Prostate gland (tissue), 2 donors: Measurements from ENCODE around the gene TIMP2. TPM values are rescaled to one million over a fixed set of nuclear protein-coding genes. Genes with fewer than 3 reads are reported as not detected.

ENCODE experiments used
- DNase-seq: peaks from one replicate; pipeline ENCODE4 v3.0.0-alpha.2; 2019; ENCODE audit warnings: low spot score
- H3K27ac ChIP-seq, 2 donors: fragments of 200-600 bp; sonication (generic); 2 replicates each; pipeline ENCODE4 v1.5.1; 2017 to 2019
- H3K27me3 ChIP-seq: fragments of 200-600 bp; sonication (generic); replicated peaks from 2 replicates; pipeline ENCODE4 v1.5.1; 2019; ENCODE audit not compliant: insufficient read depth
- H3K36me3 ChIP-seq, 2 donors: fragments of 200-600 bp; sonication (generic); 1 replicate in 1 of 2; 2 replicates in 1 of 2; pipeline versions ENCODE4 v1.5.1 to v1.8.1; 2017 to 2019
- H3K4me1 ChIP-seq: fragments of 200-600 bp; sonication (generic); replicated peaks from 2 replicates; pipeline ENCODE4 v1.5.1; 2019
- H3K4me3 ChIP-seq, 2 donors: fragments of 200-600 bp; sonication (generic); 2 replicates each; pipeline ENCODE4 v1.5.1; 2017 to 2019
- H3K9me3 ChIP-seq: fragments of 200-600 bp; sonication (generic); 2 replicates; pipeline ENCODE4 v1.5.1; 2017
- CTCF ChIP-seq, 4 experiments: fragments of 200-600 bp in 2 of 4; fragments of 450-650 bp in 2 of 4; sonication (generic) in 2 of 4; IDR thresholded peaks; 1 replicate in 3 of 4; 2 replicates in 1 of 4; pipeline ENCODE4 v1.5.1; 2016 to 2019; ENCODE audit warnings: antibody characterized with exemption in 4 of 4, mild to moderate bottlenecking in 2 of 4, moderate library complexity in 2 of 4
- POLR2A ChIP-seq: fragments of 450-650 bp; IDR thresholded peaks from one replicate; pipeline ENCODE4 v1.6.1; 2016; ENCODE audit warnings: antibody characterized with exemption, mild to moderate bottlenecking
- POLR2AphosphoS5 ChIP-seq: sonication (generic); formaldehyde crosslinking; IDR thresholded peaks from one replicate; pipeline ENCODE4 v1.6.1; 2017; ENCODE audit warnings: antibody characterized with exemption
- WGBS: methylation state at CpG from one replicate; pipeline ENCODE4 v1.1.5; 2018; 5-methylcytosine and 5-hydroxymethylcytosine counted together
- intact Hi-C: fragments of 100-400 bp; cut with DNase I; formaldehyde crosslinking; loops from one replicate; pipeline ENCODE4 v1.14.2; 2022
- total RNA-seq, 2 donors: library from RNA; depleted of rRNA; stranded (reverse); fragments of >200 nt; gene quantifications; one replicate each; pipeline ENCODE4 v1.1.0, GENCODE V29; 2016

The TIMP2 gene
- total RNA-seq, 2 donors from 2014 or later, result 54.5 to 500 TPM

- Histone ChIP-seq H3K4me3 (peak overlapping the region; percentile 49 to 58), H3K4me1 (peaks cover 6% of the 10 kb centered on the region), H3K27ac (peak overlapping the region; percentile 88 to 90), H3K36me3 (no peaks in the 10 kb centered on the region), H3K27me3 (no peaks in the 10 kb centered on the region), H3K9me3 (no peaks in the 10 kb centered on the region)
- WGBS, result 35% methylated on average over 18 of the region's 33 CpGs
- TF ChIP-seq CTCF (IDR thresholded peaks at IDR 0.05) (no peak), POLR2AphosphoS5 (peak; percentile 14)
- intact Hi-C loops, result no loop called here
- no peak for DNase-seq
These were observed 722 bp upstream of the TIMP2 start for GRCh38 chr17:78925662-78926555.

DNA sequence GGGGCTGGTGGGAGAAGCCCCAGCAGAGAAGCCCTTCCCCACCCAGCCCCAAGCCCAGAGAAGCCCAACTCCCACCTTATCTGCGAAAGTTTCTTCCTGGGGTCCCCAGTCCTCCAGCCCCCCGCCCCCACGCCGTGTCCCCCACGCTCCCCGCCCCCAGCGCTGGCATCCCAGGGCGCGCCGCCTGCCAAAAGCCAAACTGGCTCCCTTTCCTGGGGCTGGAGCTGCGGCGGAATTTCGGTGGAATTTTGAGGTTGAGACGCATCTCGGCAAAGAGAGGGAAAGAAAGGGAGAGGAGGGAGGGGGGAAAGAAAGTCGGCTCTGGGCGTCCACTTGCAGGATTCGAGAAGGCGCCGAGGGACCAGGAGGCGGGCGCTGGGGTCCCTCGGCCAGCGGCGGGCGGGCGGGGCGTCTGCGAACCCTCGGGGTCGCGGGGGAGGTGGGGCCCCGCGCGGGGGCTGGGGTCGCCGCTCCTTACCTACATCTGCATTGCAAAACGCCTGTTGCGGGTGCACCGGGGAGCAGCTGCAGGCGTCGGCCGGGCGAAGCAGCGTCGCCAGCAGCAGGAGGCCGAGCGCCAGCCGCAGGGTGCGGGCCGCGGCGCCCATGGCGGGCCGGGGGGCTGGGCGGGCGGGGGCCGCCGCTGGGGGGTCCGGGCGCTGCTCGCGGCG is 571 bp downstream of the TIMP2 start:
- intact Hi-C loops, result loop anchor here (5.0 kb wide), 1 partner anchor 42 kb away; no protein-coding TSS in a partner anchor
- no peaks in the 10 kb centered on the region for H3K9me3 ChIP-seq
- TF ChIP-seq CTCF (IDR thresholded peaks at IDR 0.05), result no peak
- TF ChIP-seq POLR2A, result no peak
- TF ChIP-seq POLR2AphosphoS5, result no peak
- H3K27ac ChIP-seq, result peak overlapping the region; percentile 88 to 90
- no peak for DNase-seq
- H3K27me3 ChIP-seq, result no peaks in the 10 kb centered on the region
- under 1% methylated on average over 34 of the region's 64 CpGs for WGBS
- peak overlapping the region; percentile 49 to 58 for H3K4me3 ChIP-seq
- no peaks in the 10 kb centered on the region for H3K36me3 ChIP-seq
- H3K4me1 ChIP-seq, result peaks cover 6% of the 10 kb centered on the region

DNA sequence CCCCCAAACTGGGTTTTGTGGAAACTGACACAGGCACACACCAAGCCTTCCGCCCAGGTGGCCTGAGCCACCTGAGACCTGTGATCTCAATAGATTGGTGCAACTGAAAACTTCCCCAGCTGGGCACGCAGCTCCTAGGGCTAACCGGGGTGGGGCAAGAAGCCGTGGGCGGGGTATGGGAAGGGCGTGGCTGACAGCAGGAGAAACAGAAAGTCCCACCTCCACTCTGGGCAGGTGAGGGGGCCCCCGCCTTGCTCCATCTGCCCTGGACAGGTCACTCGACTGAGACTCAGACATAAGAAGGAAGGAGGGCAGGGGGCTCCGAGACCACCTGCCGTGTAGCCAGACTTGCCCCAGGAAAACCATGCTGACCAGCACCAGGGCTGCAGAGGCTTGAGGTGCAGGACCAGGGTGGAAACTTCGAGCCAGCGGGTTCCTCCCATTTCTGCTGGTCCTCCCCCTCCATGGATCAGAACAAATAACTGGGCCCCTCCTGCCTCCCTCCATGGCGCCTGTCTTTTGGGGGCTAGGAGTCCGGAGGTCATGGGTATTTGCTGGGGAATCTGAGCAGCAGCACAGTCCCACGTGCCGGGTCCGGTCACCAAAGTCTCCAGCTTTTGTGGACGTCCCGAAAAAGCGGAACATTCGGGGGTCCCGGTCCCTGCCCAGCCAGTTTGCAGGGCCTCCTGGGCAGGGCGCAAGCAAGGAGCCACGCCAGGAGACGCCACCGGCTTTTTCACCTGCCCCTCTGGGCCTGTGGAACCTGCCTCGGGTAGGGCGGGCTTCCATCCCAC is 1.3 kb downstream of the TIMP2 start:
- TF ChIP-seq POLR2AphosphoS5, result peak; percentile 60
- peak; percentile 42 for TF ChIP-seq POLR2A
- no peak for TF ChIP-seq CTCF (IDR thresholded peaks at IDR 0.05)
- H3K27ac ChIP-seq, result peak overlapping the region; percentile 88 to 90
- intact Hi-C loops, result loop anchor here (5.0 kb wide), 1 partner anchor 42 kb away; no protein-coding TSS in a partner anchor
- H3K4me3 ChIP-seq, result peak overlapping the region; percentile 49 to 58
- H3K27me3 ChIP-seq, result no peaks in the 10 kb centered on the region
- DNase-seq, result peak; percentile 75
- peaks cover 6% of the 10 kb centered on the region for H3K4me1 ChIP-seq
- H3K9me3 ChIP-seq, result no peaks in the 10 kb centered on the region
- WGBS, result 3% methylated on average over 26 of the region's 28 CpGs
- H3K36me3 ChIP-seq, result no peaks in the 10 kb centered on the region

DNA sequence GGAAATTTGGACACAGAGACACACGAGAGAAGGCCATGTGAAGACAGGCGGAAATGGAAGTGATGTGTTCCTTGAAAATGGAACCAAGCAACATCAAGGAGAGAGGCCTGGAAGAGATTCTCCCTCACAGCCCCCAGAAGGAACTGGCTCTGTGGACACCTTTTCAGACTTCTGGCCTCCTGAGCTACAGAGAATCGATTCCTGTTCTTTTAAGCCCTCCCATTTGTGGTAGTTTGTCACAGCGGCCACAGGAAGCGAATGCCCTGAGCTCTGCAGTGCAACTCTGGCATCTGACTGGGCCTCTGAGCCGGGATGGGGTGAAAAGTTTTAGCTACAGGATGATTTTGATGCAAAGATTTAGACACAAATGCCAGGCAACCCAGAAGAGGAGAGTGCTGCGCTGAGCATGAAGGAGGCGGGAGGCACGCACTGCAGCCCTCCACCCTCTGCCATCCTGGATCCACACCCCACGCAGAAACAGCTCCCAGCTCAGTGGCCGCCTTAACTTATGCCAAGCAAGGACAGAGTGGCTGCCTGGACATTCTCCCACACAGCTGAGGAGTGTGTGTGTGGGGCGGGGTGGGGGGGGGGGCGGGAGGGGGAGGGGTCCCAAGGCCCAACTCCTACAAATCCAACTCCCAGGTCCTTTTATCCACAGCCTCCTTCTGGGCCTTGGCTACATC is 2.2 kb downstream of the TIMP2 start:
- peak overlapping the region in 1 of 2 donors; percentile 58 for H3K4me3 ChIP-seq
- DNase-seq, result no peak
- intact Hi-C loops, result loop anchor here (5.0 kb wide), 1 partner anchor 41 kb away; no protein-coding TSS in a partner anchor
- no peaks in the 10 kb centered on the region for H3K27me3 ChIP-seq
- peak overlapping the region; percentile 88 to 90 for H3K27ac ChIP-seq
- no peaks in the 10 kb centered on the region for H3K9me3 ChIP-seq
- 51% methylated on average over 13 of the region's 13 CpGs for WGBS
- no peak for TF ChIP-seq POLR2AphosphoS5
- no peak for TF ChIP-seq CTCF (IDR thresholded peaks at IDR 0.05)
- TF ChIP-seq POLR2A, result no peak
- peaks cover 6% of the 10 kb centered on the region for H3K4me1 ChIP-seq
- no peaks in the 10 kb centered on the region for H3K36me3 ChIP-seq
